HT1080 (cell line): ENCODE measurements around the gene CFAP20DC. TPM values are rescaled to one million over a fixed set of nuclear protein-coding genes. Genes with fewer than 3 reads are reported as not detected.
"Not testable (repeated sequence)": the region's sequence is repeated elsewhere in the genome, so short reads cannot be mapped to it uniquely, and the experiment has no call there.

ENCODE experiments used
- DNase-seq: peaks from one replicate; pipeline ENCODE4 v3.0.0-alpha.2; 2015; ENCODE audit warnings: low read depth
- total RNA-seq: library from RNA; depleted of rRNA; stranded (reverse); fragments of >200 nt; shearing (Covaris generic); gene quantifications from 2 replicates; pipeline ENCODE4 v1.2.3, GENCODE V29; 2014

The CFAP20DC gene
- total RNA-seq, 1 experiment from 2014 or later, result 1.0 TPM

DNA sequence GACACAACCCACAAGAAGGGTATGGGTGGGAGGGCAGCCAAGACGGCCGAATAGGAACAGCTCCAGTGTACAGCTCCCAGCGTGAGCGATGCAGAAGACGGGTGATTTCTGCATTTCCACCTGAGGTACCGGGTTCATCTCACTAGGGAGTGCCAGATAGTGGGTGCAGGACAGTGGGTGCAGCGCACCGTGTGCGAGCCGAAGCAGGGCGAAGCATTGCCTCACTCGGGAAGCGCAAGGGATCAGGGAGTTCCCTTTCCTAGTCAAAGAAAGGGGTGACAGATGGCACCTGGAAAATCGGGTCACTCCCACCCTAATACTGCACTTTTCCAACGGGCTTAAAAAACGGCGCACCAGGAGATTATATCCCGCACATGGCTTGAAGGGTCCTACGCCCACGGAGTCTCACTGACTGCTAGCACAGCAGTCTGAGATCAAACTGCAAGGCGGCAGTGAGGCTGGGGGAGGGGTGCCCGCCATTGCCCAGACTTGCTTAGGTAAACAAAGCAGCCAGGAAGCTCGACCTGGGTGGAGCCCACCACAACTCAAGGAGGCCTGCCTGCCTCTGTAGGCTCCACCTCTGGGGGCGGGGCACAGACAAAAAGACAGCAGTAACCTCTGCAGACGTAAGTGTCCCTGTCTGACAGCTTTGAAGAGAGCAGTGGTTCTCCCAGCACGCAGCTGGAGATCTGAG, 243.1 kb downstream of the CFAP20DC start:
- DNase-seq, result not testable (repeated sequence)

DNA sequence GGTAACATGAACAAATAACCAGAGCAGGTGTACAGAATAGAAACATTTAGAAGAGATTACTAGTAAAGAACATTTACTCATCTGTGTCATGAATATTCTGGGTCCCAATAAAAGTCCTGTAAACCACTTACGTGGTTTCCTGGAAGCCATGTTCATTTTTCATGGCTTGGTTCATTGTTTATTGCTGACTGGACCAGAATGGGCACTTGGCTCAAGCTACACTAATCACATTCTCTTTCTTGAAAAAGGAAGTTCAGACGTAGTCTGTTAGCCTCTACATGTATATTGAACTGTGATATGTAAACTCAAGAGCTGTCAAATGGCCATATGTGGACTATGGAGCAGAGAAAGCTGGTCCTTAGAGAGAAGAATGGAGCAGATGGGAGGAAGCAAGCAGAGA, 244.9 kb downstream of the CFAP20DC start:
- DNase-seq, result no peak

DNA sequence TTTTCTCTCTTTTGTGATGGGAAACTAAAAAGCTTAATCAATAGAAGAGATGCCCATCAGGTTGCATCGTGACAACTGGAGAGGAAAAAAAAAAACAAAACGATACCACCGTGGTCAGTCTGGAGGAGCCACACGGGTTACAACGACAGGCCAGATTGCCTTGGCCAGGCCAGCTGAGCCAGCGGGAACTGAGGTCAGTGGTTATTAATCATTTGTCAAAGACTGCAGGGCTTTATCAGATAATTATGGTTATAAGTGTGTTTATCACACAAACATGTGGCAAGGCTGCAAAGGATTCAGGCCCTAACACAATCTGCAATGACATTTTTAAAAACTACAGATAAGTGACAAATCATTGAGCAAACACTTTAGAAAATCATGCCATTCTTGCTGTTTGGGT, 248.3 kb downstream of the CFAP20DC start:
- DNase-seq, result no peak

DNA sequence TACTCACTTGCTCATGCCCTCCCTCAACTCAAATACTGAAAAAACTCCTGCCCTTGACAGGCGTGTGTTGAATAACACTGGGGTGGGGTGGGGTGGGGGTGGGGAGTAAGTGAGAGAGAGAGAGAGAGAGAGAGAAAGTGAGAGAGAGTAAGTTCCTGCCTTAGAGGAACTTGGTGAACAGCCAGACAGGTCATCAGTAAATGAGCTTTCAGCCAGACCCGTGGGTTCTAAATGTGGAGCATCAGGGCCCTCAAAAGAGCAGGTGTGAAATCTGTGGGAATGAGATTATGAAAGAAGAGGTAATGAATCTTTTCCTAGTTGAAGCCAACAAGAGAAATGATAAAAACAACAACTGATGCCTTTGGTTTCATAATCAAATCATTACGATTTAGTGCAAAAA, 248.9 kb downstream of the CFAP20DC start:
- DNase-seq, result no peak

DNA sequence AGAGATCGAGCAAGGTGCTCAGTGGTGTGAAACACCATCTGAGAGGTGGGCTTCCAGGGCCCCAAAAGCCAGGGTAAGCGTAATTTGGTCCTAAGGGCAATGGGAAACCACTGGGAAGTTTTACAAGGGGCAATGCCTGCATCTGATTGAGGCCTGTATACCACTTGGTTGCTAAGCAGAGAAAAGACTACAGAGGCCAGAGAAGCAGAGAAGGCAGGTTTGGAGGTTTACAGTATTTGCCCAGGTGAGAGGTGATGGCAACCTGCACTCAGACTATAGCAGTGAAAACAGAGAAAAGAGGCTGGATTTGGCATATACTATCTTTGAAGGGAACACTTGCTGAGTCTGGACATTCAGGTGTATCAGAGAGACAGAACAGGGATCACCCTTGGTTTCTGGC, 249.8 kb downstream of the CFAP20DC start:
- no peak for DNase-seq

DNA sequence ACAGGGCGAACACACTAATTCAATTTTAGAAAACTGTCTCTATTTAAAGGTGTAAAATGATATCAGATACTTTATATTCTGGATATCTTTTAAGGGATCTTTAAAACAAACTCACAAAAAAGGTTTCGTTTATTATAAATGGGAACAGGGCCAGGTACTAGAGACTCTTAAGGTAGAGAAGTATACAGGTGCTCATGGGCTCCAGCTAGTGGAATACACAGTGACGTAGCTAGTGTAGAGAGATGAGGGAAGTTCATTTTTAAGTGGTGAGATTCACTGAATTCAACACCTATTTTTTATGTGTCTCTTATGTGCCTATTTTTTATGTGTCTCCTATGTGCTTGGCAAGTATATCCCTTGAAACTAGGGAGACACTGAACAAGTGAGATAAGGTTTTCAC, 250.6 kb downstream of the CFAP20DC start:
- DNase-seq, result no peak

DNA sequence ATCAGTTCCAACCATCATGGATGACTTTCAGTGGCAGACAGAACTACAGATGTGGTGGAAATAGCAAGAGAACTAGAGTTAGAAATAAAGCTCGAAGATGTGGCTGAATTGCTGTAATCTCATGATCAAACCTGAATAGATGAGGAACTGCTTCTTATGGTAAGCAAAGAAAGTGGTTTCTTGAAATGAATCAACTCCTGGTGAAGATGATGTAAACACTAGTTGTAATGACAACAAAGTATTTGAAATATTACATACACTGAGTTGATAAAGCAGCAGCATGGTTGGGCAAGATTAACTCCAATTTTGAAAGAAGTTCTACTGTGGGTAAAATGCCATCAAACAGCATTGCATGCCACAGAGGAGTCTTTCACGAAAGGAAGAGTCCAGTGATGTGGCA, 251.5 kb downstream of the CFAP20DC start:
- no peak for DNase-seq

DNA sequence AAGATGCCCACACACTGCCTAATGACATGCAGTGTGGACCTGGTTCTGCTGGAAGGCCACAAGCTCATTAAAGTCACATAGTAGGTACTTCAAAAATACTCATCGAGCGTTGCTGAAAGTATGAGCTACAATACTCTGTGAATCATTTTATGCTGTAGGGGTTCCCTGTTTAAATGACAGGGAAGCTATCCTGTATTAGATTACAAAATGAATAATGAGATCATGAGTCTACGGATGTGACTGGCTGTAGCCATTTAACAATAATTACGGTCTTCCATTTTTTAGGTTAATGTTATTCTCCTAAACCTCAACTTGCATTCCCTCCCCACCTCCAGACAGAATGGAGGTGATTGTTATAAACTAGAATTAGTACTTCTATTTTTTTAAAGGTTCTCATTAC, 255.1 kb downstream of the CFAP20DC start:
- no peak for DNase-seq

DNA sequence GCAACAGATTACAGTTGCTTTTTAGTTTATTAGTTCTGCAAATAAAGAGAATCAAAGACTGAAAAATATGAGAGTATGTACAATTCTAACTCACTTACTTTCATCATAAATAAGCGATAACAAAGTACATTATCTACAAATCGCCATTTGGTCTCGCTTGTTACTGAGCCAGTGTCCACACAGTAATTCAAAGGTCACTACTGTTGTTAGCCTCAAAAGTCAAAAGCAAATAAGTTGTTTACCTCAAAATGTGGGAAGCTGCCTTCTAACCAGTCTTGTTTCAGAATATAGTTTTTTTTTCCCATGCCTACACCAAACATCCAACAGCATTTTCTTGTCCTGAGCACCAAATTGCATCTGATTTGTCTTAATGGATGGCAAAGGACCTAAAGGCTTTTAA, 255.9 kb downstream of the CFAP20DC start:
- no peak for DNase-seq

DNA sequence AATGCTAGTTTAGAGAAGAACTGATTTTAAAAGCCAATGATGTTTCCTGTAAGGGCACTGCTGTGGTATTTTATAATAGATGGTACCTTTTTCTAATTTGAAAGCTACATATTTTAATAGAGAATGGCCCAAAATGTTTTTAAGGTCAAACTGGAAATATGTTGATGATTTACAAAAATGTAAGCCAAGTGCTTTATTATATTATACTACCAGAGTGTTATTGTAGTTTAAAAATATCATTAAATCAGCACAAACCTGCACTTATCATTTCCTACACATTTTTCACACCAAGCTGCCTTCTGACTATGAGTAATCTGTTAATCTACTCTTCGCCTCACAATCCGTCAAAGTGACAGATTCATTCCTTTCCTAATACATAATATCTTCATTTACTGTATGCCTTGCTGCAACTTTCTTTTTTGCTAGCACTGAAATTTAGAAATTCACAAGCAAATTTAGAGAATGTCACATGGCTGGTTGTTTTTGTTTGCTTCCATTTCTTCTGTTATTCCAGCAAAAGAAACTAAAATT, 256.8 kb downstream of the CFAP20DC start:
- DNase-seq, result no peak

DNA sequence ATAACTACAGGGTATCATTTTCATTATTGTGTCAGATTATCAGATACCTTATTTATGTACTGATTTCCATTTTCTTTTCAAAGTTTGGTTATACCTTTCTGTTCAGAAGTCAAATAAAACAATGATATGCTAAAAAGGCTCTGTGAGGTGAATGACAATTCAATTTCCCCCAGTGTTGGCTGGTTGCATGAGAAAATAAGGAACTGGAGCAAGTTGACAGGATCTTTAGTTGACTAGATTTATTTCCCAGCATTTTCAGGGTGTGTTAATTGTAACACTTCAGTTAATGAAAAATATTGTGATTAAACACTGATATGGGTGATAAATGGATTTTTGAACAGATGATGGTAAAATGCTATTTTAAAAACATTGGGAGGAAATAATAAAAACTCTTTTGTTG, 260.4 kb downstream of the CFAP20DC start:
- DNase-seq, result no peak

DNA sequence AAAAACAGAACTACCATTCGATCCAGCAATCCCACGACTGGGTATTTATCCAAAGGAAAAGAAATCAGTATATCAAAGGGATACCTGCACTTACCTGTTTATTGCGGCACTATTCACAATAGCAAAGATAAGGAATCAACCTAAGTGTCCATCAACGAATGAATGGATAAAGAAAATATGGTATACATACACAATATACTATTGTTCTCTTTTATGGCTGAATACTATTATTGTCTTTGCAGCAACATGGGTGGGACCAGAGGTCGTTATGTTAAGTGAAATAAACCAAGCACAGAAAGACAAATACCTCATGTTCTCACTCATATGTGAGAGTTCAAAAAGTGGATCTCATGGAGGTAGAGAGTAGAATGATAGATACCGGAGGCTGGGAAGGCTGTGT, 264.9 kb downstream of the CFAP20DC start:
- DNase-seq, result no peak

DNA sequence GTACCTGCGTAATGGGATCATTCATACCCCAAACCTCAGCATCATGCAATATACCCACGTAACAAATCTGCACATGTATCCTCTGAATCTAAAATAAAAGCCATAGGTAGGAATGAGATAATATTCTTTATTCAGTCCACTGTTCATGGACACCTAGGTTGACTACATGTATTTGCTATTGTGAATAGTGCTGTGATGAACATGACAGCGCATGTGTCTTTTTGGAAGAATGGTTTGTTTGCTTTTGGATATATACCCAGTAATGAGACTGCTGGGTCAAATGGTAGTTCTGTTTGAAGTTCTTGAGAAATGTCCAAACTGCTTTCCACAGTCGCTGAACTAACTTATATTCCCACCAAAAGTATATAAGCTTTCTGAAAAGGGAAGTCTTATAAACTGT, 265.4 kb downstream of the CFAP20DC start:
- DNase-seq, result no peak

DNA sequence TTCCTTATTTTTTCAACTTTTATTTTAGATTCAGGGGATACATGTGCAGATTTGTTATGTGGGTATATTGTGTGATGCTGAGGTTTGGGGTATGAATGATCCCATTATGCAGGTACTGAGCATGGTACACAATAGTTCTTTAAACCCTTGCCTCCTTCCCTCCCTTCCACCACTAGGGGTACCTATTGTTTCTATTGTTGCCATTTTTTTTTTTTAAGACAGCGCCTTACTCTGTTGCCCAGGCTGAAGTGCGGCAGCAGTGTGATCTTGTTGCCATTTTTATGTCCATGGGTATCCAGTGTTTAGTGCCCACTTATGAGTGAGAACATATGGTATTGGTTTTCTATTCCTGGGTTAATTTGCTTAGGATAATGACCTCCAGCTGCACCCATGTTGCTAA, 266.0 kb downstream of the CFAP20DC start:
- peak; percentile 8 for DNase-seq

DNA sequence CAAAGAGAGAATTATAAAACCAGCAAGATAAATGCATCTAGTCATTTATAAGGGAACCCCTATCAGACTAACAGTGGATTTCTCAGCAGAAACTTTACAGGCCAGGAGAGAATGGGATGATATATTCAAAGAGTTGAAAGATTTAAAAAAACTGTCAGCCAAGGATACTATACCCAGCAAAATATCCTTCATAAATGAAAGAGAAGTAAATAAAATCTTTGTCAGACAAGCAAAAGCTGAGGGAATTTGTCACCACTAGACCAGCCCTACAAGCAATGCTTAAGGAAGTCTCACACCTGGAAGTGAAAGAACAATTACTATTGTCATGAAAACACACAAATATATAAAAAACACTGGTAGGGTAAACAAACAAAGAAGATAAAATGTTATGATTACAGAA, 269.9 kb downstream of the CFAP20DC start:
- no peak for DNase-seq

DNA sequence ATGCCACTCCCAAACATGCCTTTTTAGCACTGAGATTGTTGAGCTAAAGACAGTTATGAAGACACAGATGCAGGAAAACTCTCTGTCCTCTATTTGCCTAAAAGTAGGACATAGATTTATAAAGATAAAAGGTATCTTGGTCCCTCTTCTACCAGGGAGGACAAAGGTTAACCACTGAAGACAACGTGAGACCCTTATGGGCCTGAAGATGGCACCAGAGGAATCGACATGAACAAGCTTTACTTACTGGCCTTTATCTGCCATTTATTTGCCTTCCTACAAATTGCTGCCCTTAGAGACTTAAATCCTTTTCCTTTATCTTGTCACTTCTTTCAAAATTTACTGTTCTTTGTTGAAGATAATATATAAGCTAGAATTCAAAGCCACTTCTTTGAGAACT, 273.6 kb downstream of the CFAP20DC start:
- DNase-seq, result no peak

DNA sequence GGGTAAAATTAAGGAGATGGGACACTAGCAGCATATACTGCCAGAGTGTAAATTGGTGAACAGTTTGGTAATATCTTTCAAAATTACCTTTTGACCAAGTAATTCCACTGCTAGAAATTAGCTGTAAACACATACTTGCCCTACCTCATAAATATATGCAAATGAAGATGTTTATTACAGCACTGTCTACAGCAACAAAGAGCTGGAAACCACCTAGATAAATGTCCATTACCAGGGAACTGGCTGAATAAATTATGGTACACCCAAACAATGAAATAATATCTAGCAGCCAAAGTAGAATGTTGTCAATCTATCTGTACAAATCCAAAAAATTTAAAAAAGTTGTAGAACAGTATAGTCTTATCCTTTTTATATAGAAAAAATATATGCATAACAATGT, 277.4 kb downstream of the CFAP20DC start:
- DNase-seq, result no peak

DNA sequence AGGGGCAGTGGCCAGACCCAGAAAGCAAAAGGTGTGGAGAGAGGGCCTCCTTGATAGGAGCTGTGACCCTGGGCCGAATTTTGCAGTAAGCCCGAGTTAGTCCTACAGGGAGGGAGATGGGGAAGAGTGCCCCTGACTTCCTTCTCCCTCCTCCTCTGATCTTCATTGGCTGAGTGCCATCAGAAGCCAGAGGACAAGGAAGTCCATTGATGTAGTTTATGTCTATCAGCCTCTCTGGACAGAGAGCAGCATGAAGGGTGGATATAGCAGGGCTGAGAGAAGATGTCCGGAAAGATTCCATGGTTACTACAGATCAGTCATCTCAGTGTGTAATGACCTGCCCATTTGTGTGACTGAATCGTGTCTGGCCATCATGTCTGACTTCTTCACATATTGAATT, 280.8 kb downstream of the CFAP20DC start:
- DNase-seq, result no peak

DNA sequence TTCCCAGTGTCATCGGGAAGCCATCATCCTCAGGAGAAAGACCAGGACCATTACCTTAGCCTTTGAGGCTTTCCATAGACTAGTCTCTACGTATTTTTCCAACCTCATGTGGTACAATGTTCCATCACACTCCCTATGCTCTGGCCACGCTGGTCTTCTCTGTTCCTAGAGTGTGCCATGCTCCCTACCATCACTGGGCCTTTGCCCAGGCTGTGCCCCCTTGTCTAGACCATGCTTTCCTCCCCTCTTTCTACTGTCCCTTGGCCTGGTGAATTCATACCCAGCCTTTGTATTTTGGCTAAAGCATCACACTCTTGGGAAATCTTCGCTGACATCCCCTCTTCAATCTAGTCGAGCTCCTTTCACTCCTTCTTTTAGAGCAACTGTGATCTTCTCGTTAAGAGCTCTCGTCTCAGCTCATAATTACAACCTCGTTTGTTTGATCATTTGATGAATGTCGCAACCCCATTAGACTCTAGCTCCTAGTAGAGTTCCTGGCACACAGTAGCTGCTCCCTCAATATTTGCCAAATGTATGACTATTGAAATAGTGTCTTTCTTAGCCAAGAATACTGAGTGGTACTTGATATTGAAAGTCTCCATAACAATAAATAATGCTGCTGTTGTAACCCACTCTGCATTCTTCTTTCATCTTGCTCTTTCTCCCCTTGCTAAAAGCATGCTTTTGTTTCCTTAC, 283.1 kb downstream of the CFAP20DC start:
- no peak for DNase-seq

DNA sequence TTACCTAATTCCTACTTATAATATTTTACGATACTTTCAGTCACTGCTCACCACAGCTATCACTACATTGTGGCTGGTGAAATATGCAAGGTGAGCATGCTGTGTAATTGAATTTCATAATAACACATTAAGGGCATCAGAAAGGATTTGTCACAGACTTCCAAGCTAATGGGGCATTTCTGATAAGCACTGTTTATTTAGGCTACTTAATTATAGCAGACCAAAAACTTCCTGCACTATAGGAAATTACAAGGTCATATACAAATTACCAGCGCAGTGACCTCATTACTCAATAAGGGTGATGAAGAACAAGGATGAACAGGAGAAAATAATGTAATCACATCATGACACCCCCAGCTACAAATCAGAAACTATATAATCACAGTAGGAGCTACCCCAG, 294.7 kb downstream of the CFAP20DC start:
- no peak for DNase-seq

DNA sequence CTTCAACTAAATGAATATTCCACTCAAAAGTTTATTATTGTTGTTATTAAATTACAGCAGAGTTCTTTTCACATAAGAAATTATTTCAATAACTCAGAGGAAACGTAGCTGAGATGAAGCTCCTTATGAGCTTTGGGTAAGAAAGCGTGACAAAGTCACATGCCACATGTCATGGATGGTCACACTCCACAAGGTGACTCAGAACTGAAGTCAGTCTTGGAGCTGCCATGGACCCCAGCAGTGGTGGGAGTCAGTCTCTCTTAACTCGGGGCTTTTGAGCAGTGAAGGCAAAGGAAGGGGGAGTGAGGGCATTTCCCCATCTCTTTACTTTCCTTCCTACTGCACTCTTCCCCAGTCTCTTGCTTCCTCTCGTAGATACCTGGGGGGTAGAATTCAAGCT, 295.8 kb downstream of the CFAP20DC start:
- no peak for DNase-seq

DNA sequence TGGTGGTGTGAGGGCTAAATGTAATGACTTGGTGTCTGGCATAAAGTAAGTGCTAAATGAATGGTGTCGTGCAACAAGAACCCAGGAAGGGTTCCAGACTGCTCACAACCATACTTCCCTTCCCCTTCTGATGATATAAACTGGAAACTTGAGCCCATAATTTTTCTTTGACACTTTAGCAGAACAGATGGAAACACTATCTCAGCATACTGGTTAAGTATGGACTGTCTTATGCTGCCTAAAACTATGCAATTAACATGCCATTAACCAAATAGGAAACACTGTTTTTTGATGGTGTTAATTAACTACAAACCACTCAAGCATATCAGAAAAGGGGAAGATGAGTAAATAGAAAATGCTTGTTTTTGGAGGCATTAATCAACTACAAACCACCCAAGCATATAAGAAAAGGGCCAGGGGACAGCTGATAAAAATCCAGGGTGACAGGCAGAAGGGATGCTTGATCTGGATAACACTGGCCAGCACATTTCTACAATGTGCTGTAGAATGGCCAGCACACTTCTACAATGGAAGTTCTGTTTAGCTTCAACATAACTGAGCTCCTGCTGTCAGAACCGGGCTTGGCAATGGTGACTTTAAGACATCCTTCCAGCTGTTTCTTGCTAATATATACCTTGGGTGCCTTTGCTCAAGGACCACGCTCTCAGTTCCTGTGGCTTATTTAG, 297.8 kb downstream of the CFAP20DC start:
- DNase-seq, result no peak

DNA sequence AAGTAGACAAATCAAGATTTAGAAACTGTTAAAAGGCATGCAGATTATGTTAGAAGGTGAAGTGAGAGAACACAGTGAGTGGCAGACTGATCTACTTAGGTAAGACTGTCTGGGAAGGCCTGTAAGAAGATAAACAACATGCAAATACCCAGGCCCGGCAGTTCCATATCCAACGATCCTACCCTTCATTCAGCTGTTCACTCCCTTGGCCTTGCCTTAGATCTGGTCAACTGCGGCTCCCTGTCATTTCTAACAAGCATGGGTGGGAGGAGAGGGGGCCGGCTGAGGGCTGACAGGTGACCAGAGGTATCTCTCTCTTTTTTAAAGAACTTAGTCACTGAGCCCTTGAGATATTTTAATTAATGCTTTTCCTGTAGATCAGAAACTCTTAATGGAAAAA, 298.6 kb downstream of the CFAP20DC start:
- DNase-seq, result no peak
